ENCODE results near the gene FARP1. TPM values are rescaled to one million over a fixed set of nuclear protein-coding genes. Genes with fewer than 3 reads are reported as not detected.

The FARP1 gene
- polyA plus RNA-seq, 2 of the 4 experiments (the other 2 are of a cell fraction): 9.4 to 13.0 TPM

- no peak overlapping the region for H3K27ac ChIP-seq
- ChIA-PET CTCF (interaction anchor here (0.6 kb wide), 1 partner anchor 423 kb away, joined by 3 read pairs; no protein-coding TSS in a partner anchor), POLR2A (no interaction called here)
- H3K9me3 ChIP-seq: no peaks in the 10 kb centered on the region
- ATAC-seq: no peak
- TF ChIP-seq CBX2 (IDR thresholded peaks at IDR 0.05; ENCODE audit: borderline replicate concordance, low read depth) (no peak), JUN (IDR thresholded peaks at IDR 0.05) (no peak), PHF8 (IDR thresholded peaks at IDR 0.05; ENCODE audit: borderline replicate concordance, low read depth) (no peak), RNF2 (IDR thresholded peaks at IDR 0.05; ENCODE audit: borderline replicate concordance, low read depth) (no peak), KDM5A (IDR thresholded peaks at IDR 0.05) (no peak)
- FAIRE-seq: no peak
- peaks cover 3% of the 10 kb centered on the region; the same call in 1 of the 3 replicates for H3K4me1 ChIP-seq
- 91% methylated on average over 6 of the region's 6 CpGs for WGBS (ENCODE audit: missing lambda C conversion rate)
- no peak overlapping the region for H3K4me3 ChIP-seq
- no peak overlapping the region for H3K4me2 ChIP-seq
- no peak for DNase-seq (ENCODE audit: low read depth in 1 of 2, low spot score in 1 of 2)
Observed at GRCh38 chr13:98278068-98278724, 135.3 kb downstream of the FARP1 start.

- no peak for FAIRE-seq
- no peak overlapping the region for H3K27ac ChIP-seq
- no peaks in the 10 kb centered on the region for H3K9me3 ChIP-seq
- ChIA-PET POLR2A (no interaction called here), CTCF (interaction anchor here (0.8 to 0.9 kb wide), 2 partner anchors 175 to 374 kb away, joined by 3 read pairs; no protein-coding TSS in a partner anchor)
- no peak overlapping the region for H3K4me3 ChIP-seq
- no peak for DNase-seq (ENCODE audit: low read depth in 1 of 2, low spot score in 1 of 2)
- H3K4me1 ChIP-seq: no peaks in the 10 kb centered on the region; the same call in 2 of the 3 replicates
- WGBS (ENCODE audit: missing lambda C conversion rate): 88% methylated on average over 12 of the region's 13 CpGs
- ATAC-seq: no peak
- no peak overlapping the region for H3K4me2 ChIP-seq
- TF ChIP-seq FOSB (CRISPR knock-in tag; IDR thresholded peaks at IDR 0.05): no peak
- no peak for TF ChIP-seq ELK1 (IDR thresholded peaks at IDR 0.05; ENCODE audit: low read depth, low read length)
- TF ChIP-seq TP53 (CRISPR knock-in tag; IDR thresholded peaks at IDR 0.05): no peak
- no peak for TF ChIP-seq RFX5 (IDR thresholded peaks at IDR 0.05)
- no peak for TF ChIP-seq BHLHE40 (IDR thresholded peaks at IDR 0.05; ENCODE audit: low read depth, low read length)
- TF ChIP-seq HEYL (CRISPR knock-in tag; IDR thresholded peaks at IDR 0.05): no peak
- TF ChIP-seq HOXB5 (CRISPR knock-in tag; IDR thresholded peaks at IDR 0.05): no peak
- TF ChIP-seq HES2 (IDR thresholded peaks at IDR 0.05): no peak
- no peak for TF ChIP-seq CBX2 (IDR thresholded peaks at IDR 0.05; ENCODE audit: borderline replicate concordance, low read depth)
- no peak for TF ChIP-seq PHF8 (IDR thresholded peaks at IDR 0.05; ENCODE audit: borderline replicate concordance, low read depth)
- TF ChIP-seq MYC (IDR thresholded peaks at IDR 0.05; ENCODE audit: borderline replicate concordance, low read length): no peak
- TF ChIP-seq ZNF302 (CRISPR knock-in tag; IDR thresholded peaks at IDR 0.05): no peak
- TF ChIP-seq NFE2L2 (conservative IDR thresholded peaks at IDR 0.05; ENCODE audit: low read length): no peak
- no peak for TF ChIP-seq POLR2AphosphoS2 (conservative IDR thresholded peaks at IDR 0.05; ENCODE audit: low read length)
- no peak for TF ChIP-seq CBX8 (IDR thresholded peaks at IDR 0.05)
Observed at GRCh38 chr13:98279473-98280175, 136.7 kb downstream of the FARP1 start.

- Histone ChIP-seq H3K9me3 (no peaks in the 10 kb centered on the region), H3K4me2 (no peak overlapping the region), H3K4me3 (no peak overlapping the region), H3K4me1 (no peaks in the 10 kb centered on the region), H3K27ac (no peak overlapping the region)
- FAIRE-seq (no peak), ATAC-seq (no peak), DNase-seq (ENCODE audit: low read depth in 1 of 2, low spot score in 1 of 2) (no peak)
- 87% methylated on average over 10 of the region's 10 CpGs for WGBS (ENCODE audit: missing lambda C conversion rate)
- TF ChIP-seq ZSCAN20 (CRISPR knock-in tag; IDR thresholded peaks at IDR 0.05): no peak
- no peak for TF ChIP-seq CHD4 (IDR thresholded peaks at IDR 0.05; ENCODE audit: borderline replicate concordance)
- no peak for TF ChIP-seq MAZ (IDR thresholded peaks at IDR 0.05; ENCODE audit: borderline replicate concordance, low read depth, low read length)
- no peak for TF ChIP-seq HOXB13 (CRISPR knock-in tag; IDR thresholded peaks at IDR 0.05; ENCODE audit: low read depth)
- TF ChIP-seq RAD21 (conservative IDR thresholded peaks at IDR 0.05 in 1 of 2, IDR thresholded peaks at IDR 0.05 in 1 of 2): no peak
- no peak for TF ChIP-seq KDM1A (IDR thresholded peaks at IDR 0.05; ENCODE audit: low read depth)
- TF ChIP-seq PBX3 (IDR thresholded peaks at IDR 0.05): no peak
- no peak for TF ChIP-seq ZC3H11A (IDR thresholded peaks at IDR 0.05)
- no peak for TF ChIP-seq MYC (IDR thresholded peaks at IDR 0.05; ENCODE audit: borderline replicate concordance, low read length)
- no peak for TF ChIP-seq CBX2 (IDR thresholded peaks at IDR 0.05; ENCODE audit: borderline replicate concordance, low read depth)
- TF ChIP-seq CHD2 (IDR thresholded peaks at IDR 0.05; ENCODE audit: low read length, partially characterized antibody): no peak
- TF ChIP-seq GATA3 (IDR thresholded peaks at IDR 0.05; ENCODE audit: borderline replicate concordance): no peak
- TF ChIP-seq NFE2L2 (conservative IDR thresholded peaks at IDR 0.05; ENCODE audit: low read length): no peak
- CTCF ChIA-PET: interaction anchor here (0.8 to 0.9 kb wide), 2 partner anchors 175 to 373 kb away, joined by 3 read pairs; no protein-coding TSS in a partner anchor
- POLR2A ChIA-PET: no interaction called here
Observed at GRCh38 chr13:98280176-98280510, 137.2 kb downstream of the FARP1 start.

All from A549 (cell line).